Mesenchymal stem cell (in vitro differentiated cells and primary cell): ENCODE results near the gene PHLPP2.

Source experiments
- DNase-seq: peaks from one replicate; pipeline ENCODE4 v3.0.0-alpha.2; 2013
- H2AFZ ChIP-seq: one replicate; pipeline ENCODE4 v1.6.1; 2013; ENCODE audit warnings: low read depth, mild to moderate bottlenecking, control low read depth, inconsistent platforms, low read length, moderate library complexity
- H2AK5ac ChIP-seq: 2 replicates; pipeline ENCODE4 v1.6.1; 2013; ENCODE audit warnings: low read length, moderate library complexity, mild to moderate bottlenecking, inconsistent platforms; ENCODE audit not compliant: severe bottlenecking
- H2BK120ac ChIP-seq: one replicate; pipeline ENCODE4 v1.6.1; 2013; ENCODE audit warnings: low read depth, mild to moderate bottlenecking, inconsistent platforms, low read length, moderate library complexity
- H2BK12ac ChIP-seq, 2 experiments: one replicate each; pipeline ENCODE4 v1.6.1; 2013; ENCODE audit warnings: inconsistent platforms in 2 of 2, low read length in 2 of 2, mild to moderate bottlenecking in 2 of 2, moderate library complexity in 2 of 2, control low read depth in 1 of 2
- H2BK15ac ChIP-seq: one replicate; pipeline ENCODE4 v1.6.1; 2013; ENCODE audit warnings: mild to moderate bottlenecking, low read depth, inconsistent platforms; ENCODE audit not compliant: poor library complexity, severe bottlenecking
- H2BK5ac ChIP-seq: 2 replicates; pipeline ENCODE4 v1.6.1; 2013; ENCODE audit warnings: low read depth, mild to moderate bottlenecking, low read length, control low read depth, inconsistent platforms; ENCODE audit not compliant: poor library complexity, severe bottlenecking
- H3K14ac ChIP-seq, 2 experiments: one replicate each; pipeline ENCODE4 v1.6.1; 2013; ENCODE audit warnings: inconsistent platforms in 2 of 2, low read length in 2 of 2, control low read depth in 1 of 2, mild to moderate bottlenecking in 1 of 2, moderate library complexity in 1 of 2
- H3K18ac ChIP-seq, 2 experiments: one replicate each; pipeline ENCODE4 v1.6.1; 2013; ENCODE audit warnings: inconsistent platforms in 2 of 2, low read length in 2 of 2, control low read depth in 1 of 2, low read depth in 1 of 2, mild to moderate bottlenecking in 1 of 2
- H3K23ac ChIP-seq, 2 experiments: one replicate each; pipeline ENCODE4 v1.6.1; 2013; ENCODE audit warnings: inconsistent platforms in 2 of 2, low read length in 2 of 2, mild to moderate bottlenecking in 2 of 2, moderate library complexity in 2 of 2, control low read depth in 1 of 2
- H3K27ac ChIP-seq: 2 replicates; pipeline ENCODE4 v1.5.1; 2013; ENCODE audit warnings: mild to moderate bottlenecking, moderate library complexity, low read length, control low read depth, inconsistent platforms; ENCODE audit not compliant: poor library complexity, severe bottlenecking
- H3K27me3 ChIP-seq, 2 experiments: 2 replicates each; pipeline versions ENCODE4 v1.6.1 to v1.7.0; 2013; ENCODE audit warnings: low read length in 2 of 2, mild to moderate bottlenecking in 2 of 2, moderate library complexity in 2 of 2, control low read depth in 1 of 2, inconsistent platforms in 1 of 2; ENCODE audit not compliant: control insufficient read depth in 1 of 2, insufficient read depth in 1 of 2
- H3K36me3 ChIP-seq, 2 experiments: 2 replicates each; pipeline versions ENCODE4 v1.6.1 to v1.7.0; 2013; ENCODE audit warnings: low read length in 2 of 2, control low read depth in 1 of 2, inconsistent platforms in 1 of 2, low read depth in 1 of 2, mild to moderate bottlenecking in 1 of 2; ENCODE audit not compliant: insufficient read depth in 2 of 2, control insufficient read depth in 1 of 2
- H3K4ac ChIP-seq, 2 experiments: one replicate each; pipeline ENCODE4 v1.6.1; 2013; ENCODE audit warnings: inconsistent platforms in 2 of 2, low read length in 2 of 2, mild to moderate bottlenecking in 2 of 2, moderate library complexity in 2 of 2, control low read depth in 1 of 2, low read depth in 1 of 2
- H3K4me1 ChIP-seq: 2 replicates; pipeline ENCODE4 v1.6.1; 2013; ENCODE audit warnings: low read depth, low read length, control low read depth; ENCODE audit not compliant: control insufficient read depth, insufficient read depth
- H3K4me2 ChIP-seq: 2 replicates; pipeline ENCODE4 v1.6.1; 2013; ENCODE audit warnings: low read length, mild to moderate bottlenecking, inconsistent platforms; ENCODE audit not compliant: poor library complexity, severe bottlenecking
- H3K4me3 ChIP-seq, 2 experiments: 2 replicates each; pipeline versions ENCODE4 v1.5.1 to v1.7.0; 2013; ENCODE audit warnings: low read length in 2 of 2, mild to moderate bottlenecking in 2 of 2, control low read depth in 1 of 2, low read depth in 1 of 2; ENCODE audit not compliant: insufficient read depth in 1 of 2
- H3K79me1 ChIP-seq: replicated peaks from 2 replicates; pipeline ENCODE4 v1.6.1; 2013; ENCODE audit warnings: mild to moderate bottlenecking, control low read depth, low read length, inconsistent platforms; ENCODE audit not compliant: poor library complexity, severe bottlenecking
- H3K9ac ChIP-seq: 2 replicates; pipeline ENCODE4 v1.7.0; 2013; ENCODE audit warnings: mild to moderate bottlenecking, low read length, moderate library complexity
- H3K9me3 ChIP-seq: 2 replicates; pipeline ENCODE4 v1.7.0; 2013; ENCODE audit warnings: mild to moderate bottlenecking, low read length; ENCODE audit not compliant: control insufficient read depth
- H4K8ac ChIP-seq: one replicate; pipeline ENCODE4 v1.6.1; 2013; ENCODE audit warnings: inconsistent platforms, mild to moderate bottlenecking, low read length, moderate library complexity
- H4K91ac ChIP-seq: one replicate; pipeline ENCODE4 v1.6.1; 2013; ENCODE audit warnings: mild to moderate bottlenecking, low read length, inconsistent platforms
- WGBS: methylation state at CpG from one replicate; pipeline ENCODE4 v1.1.7; 2013; ENCODE audit warnings: mixed read lengths; 5-methylcytosine and 5-hydroxymethylcytosine counted together

PHLPP2 gene

GRCh38 chr16:71738855-71739254 lies 14.4 kb upstream of the PHLPP2 start:
- Histone ChIP-seq H2BK15ac (no peak overlapping the region), H3K4me1 (no peaks in the 10 kb centered on the region), H3K9me3 (no peaks in the 10 kb centered on the region), H3K9ac (no peak overlapping the region), H3K4me3 (no peak overlapping the region), H3K23ac (no peak overlapping the region), H3K36me3 (peaks cover 18 to 78% of the 10 kb centered on the region in 2 experiments), H3K14ac (no peak overlapping the region), H3K79me1 (peaks cover 21% of the 10 kb centered on the region), H3K18ac (no peak overlapping the region), H2AFZ (no peak overlapping the region), H2BK5ac (no peak overlapping the region), H4K91ac (no peak overlapping the region), H3K27ac (no peak overlapping the region), H2BK120ac (no peak overlapping the region), H3K4me2 (no peak overlapping the region), H4K8ac (no peak overlapping the region), H3K4ac (no peak overlapping the region), H2AK5ac (no peak overlapping the region), H3K27me3 (no peaks in the 10 kb centered on the region), H2BK12ac (no peak overlapping the region)
- DNase-seq: no peak
- 100% methylated on average over 4 of the region's 4 CpGs for WGBS

DNA sequence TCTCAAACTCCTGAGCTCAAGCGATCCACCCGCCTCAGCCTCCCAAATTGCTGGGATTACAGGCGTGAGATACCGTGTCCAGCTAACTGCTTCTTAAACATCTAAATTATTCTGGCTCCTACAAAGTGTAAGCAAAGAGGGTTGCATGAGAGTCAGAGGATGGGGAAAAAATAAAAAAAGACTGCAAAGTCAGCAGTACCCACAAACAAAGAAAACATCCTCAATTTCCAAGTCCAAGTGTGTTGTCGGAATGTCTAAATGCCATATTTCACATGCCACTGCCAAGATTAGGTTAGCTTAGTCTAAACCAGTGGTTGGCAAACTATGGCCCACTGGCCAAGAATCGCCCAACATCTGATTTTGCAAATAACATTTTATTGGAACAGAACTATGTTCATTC lies 13.0 kb upstream of the PHLPP2 start:
- Histone ChIP-seq H2BK120ac (no peak overlapping the region), H3K27me3 (no peaks in the 10 kb centered on the region), H2BK15ac (no peak overlapping the region), H3K4ac (no peak overlapping the region), H3K27ac (no peak overlapping the region), H3K4me2 (no peak overlapping the region), H3K18ac (no peak overlapping the region), H4K8ac (no peak overlapping the region), H3K9me3 (no peaks in the 10 kb centered on the region), H3K4me3 (no peak overlapping the region), H4K91ac (no peak overlapping the region), H2BK12ac (no peak overlapping the region), H3K9ac (no peak overlapping the region), H3K4me1 (no peaks in the 10 kb centered on the region), H3K23ac (no peak overlapping the region), H3K79me1 (peaks cover 25% of the 10 kb centered on the region), H3K36me3 (peaks cover 19 to 81% of the 10 kb centered on the region in 2 experiments), H2AFZ (no peak overlapping the region), H3K14ac (no peak overlapping the region), H2AK5ac (no peak overlapping the region), H2BK5ac (no peak overlapping the region)
- over 99% methylated on average over 6 of the region's 6 CpGs for WGBS
- DNase-seq: no peak

DNA sequence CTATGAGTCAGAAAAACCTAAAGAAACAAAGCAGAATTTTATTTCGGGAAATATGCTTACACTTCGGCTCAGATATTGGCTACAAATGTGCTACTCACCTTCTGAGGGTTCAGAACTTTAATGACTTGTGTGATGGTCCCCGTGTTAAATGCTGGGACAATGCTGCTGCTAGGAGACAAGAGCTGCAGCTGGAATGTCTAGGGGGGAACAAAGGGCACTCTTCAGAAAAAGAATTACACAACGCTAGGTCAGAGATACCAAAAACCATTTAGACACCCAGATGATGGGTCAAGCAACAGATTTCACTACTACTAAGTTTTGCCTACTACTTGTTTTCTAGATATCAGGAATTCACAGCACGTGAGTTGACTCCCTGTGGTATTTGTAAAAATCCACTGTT lies 10.0 kb upstream of the PHLPP2 start:
- Histone ChIP-seq H2BK12ac (no peak overlapping the region), H3K4me1 (no peaks in the 10 kb centered on the region), H3K27ac (no peak overlapping the region), H2AFZ (no peak overlapping the region), H3K4ac (no peak overlapping the region), H2AK5ac (no peak overlapping the region), H4K8ac (no peak overlapping the region), H3K9me3 (no peaks in the 10 kb centered on the region), H3K4me2 (no peak overlapping the region), H2BK5ac (no peak overlapping the region), H2BK15ac (no peak overlapping the region), H3K14ac (no peak overlapping the region), H3K79me1 (peaks cover 25% of the 10 kb centered on the region), H2BK120ac (no peak overlapping the region), H3K9ac (no peak overlapping the region), H3K18ac (no peak overlapping the region), H3K4me3 (no peak overlapping the region), H4K91ac (no peak overlapping the region), H3K23ac (no peak overlapping the region), H3K27me3 (no peaks in the 10 kb centered on the region), H3K36me3 (peaks cover 22 to 86% of the 10 kb centered on the region in 2 experiments)
- DNase-seq: no peak
- WGBS: over 99% methylated on average over 5 of the region's 5 CpGs

GRCh38 chr16:71732587-71732986 lies 8.1 kb upstream of the PHLPP2 start:
- Histone ChIP-seq H2BK120ac (no peak overlapping the region), H3K9me3 (no peaks in the 10 kb centered on the region), H2AK5ac (no peak overlapping the region), H4K8ac (no peak overlapping the region), H3K23ac (no peak overlapping the region), H3K36me3 (peaks cover 24 to 72% of the 10 kb centered on the region in 2 experiments), H3K79me1 (peaks cover 19% of the 10 kb centered on the region), H3K4ac (no peak overlapping the region), H3K27me3 (no peaks in the 10 kb centered on the region), H2BK12ac (no peak overlapping the region), H2AFZ (no peak overlapping the region), H3K4me1 (no peaks in the 10 kb centered on the region), H2BK15ac (no peak overlapping the region), H3K18ac (no peak overlapping the region), H3K4me2 (no peak overlapping the region), H4K91ac (no peak overlapping the region), H3K27ac (no peak overlapping the region), H3K9ac (no peak overlapping the region), H2BK5ac (no peak overlapping the region), H3K14ac (no peak overlapping the region), H3K4me3 (no peak overlapping the region)
- 88% methylated on average over 3 of the region's 3 CpGs for WGBS
- no peak for DNase-seq
